Measurements from ENCODE around the gene ARHGAP24.
"Not testable (repeated sequence)": the region's sequence is repeated elsewhere in the genome, so short reads cannot be mapped to it uniquely, and the experiment has no call there.

The ARHGAP24 gene

DNA sequence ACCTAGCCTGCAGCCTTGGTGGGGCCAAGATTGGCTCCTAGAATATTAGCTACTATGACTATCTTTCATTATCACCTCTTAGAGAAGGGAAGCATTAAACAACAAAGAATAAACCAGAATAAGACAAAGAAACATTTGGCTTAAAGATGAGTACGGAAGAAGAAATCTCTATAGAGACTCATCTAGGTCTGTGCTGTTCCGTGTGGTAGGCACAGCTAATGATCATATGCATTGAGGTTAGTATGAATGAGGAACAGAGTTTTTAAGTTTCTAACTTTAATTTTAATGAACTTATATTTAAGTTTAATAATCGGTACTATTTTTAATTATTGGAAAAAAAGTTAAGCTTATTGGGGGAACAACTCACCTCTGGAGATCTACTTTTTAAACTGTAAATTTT is 24.6 kb downstream of the ARHGAP24 start:
- no peak for DNase-seq (ENCODE audit: low spot score in 2 of 2)
- Mint-ChIP-seq H3K9me3 (peaks cover 15% of the 10 kb centered on the region), H3K4me3 (no peak overlapping the region), H3K27ac (no peak overlapping the region), H3K36me3 (no peaks in the 10 kb centered on the region), H3K4me1 (no peaks in the 10 kb centered on the region)
- ATAC-seq, result no peak

DNA sequence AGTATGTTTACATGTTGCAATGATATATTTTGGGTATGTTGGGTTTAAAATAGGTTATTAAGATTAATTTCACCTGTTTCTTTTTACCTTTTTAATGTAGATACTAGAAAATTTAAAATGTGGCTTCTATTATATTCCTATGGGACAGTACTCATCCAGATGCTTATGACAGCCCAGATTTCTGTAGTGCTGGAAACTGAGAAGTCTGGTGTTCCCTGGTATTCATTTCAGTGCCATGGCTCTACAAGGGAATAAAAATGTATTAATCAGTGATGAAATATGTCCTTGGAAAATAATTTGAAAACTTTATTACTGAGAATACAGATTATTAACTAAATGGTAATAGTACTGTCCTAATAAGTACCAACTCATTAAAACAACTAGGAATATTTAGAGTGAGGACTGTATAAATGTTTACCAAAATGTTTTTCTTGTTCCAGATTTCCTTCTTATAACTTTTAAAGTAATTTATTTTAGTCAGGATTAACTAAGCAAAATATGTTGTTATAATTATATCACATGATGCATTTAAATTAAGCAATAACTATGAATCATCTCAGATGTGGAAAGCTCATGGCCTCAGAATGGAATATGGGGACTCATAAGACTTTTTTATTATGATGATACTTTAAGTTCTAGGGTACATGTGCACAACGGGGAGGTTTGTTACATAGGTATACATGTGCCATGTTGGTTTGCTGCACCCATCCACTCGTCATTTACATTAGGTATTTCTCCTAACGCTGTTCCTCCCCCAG is 25.3 kb downstream of the ARHGAP24 start:
- DNase-seq (ENCODE audit: low spot score in 2 of 2) (no peak), ATAC-seq (no peak)
- H3K4me3 Mint-ChIP-seq, result no peak overlapping the region
- no peaks in the 10 kb centered on the region for H3K36me3 Mint-ChIP-seq
- no peak overlapping the region for H3K27ac Mint-ChIP-seq
- H3K9me3 Mint-ChIP-seq, result peaks cover 14% of the 10 kb centered on the region
- H3K4me1 Mint-ChIP-seq, result no peaks in the 10 kb centered on the region

DNA sequence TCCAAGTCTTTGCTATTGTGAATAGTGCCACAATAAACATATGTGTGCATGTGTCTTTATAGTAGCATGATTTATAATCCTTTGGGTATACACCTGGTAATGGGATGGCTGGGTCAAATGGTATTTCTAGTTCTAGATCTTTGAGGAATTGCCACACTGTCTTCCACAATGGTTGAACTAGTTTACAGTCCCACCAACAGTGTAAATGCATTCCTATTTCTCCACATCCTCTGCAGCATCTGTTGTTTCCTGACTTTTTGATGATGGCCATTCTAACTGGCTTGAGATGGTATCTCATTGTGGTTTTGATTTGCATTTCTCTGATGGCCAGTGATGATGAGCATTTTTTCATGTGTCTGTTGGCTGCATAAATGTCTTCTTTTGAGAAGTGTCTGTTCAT is 26.2 kb downstream of the ARHGAP24 start:
- H3K36me3 Mint-ChIP-seq; DNase-seq (ENCODE audit: low spot score in 2 of 2); H3K27ac Mint-ChIP-seq; H3K4me1 Mint-ChIP-seq; H3K4me3 Mint-ChIP-seq; ATAC-seq: not testable (repeated sequence)
- peaks cover 13% of the 10 kb centered on the region for H3K9me3 Mint-ChIP-seq

DNA sequence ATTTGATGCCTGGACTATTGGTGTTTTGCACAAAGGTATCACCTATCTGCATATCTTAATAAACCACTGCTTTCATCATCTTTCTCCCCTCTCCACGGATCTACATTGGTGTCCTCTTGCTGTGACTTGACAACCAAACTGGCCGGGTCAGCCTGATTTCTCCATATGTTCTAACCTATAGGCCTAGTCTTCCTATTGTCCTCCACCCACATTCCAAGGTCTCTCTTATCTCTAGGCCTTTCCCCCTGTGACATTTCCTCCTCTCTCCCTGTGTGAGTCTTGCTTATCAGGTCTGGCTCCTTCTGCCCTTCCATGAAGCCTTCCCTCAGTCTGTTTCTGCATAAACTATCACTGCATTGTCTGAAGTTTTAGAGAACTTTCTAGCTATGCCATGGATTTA is 33.7 kb downstream of the ARHGAP24 start:
- no peak for DNase-seq (ENCODE audit: low spot score in 2 of 2)
- Mint-ChIP-seq H3K4me3 (no peak overlapping the region), H3K4me1 (no peaks in the 10 kb centered on the region), H3K27ac (no peak overlapping the region), H3K36me3 (no peaks in the 10 kb centered on the region), H3K9me3 (peaks cover 18% of the 10 kb centered on the region)
- ATAC-seq, result no peak

DNA sequence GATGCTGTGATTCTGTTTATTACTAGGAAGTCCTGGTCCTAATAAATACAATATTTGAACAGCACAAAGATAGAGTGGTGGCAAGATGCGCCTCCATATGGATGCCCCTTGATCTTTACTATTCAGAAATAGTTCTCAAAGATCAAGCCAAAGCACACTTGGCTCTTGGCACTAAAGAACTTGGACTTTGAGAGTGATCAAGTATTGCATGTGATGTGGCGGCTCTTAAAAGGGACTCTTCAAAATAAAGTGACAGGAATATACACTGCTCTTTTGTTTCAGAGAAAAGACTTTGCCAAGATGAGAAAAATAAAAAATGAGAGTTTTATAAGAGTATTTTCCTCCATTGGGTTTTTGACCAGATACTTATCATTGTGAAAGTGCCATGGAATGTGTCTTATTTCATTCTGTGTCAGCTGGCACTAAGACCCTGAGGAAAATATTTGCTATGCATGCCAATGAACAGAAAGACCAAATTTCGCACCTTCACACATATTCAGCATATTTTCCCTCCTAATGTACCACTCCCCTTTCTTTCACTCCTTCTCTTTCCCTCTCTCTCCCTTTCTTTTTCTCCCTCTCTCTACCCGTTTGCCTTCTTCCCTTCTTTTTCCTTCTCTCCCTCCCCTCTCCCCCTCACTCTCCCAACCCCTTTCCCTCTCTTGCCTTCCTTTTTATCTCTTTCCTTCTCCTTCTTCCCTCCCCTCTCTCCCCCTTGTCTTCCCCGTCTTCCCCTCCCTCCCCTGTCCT is 35.1 kb downstream of the ARHGAP24 start:
- Mint-ChIP-seq H3K9me3 (peaks cover 20% of the 10 kb centered on the region), H3K36me3 (no peaks in the 10 kb centered on the region), H3K4me1 (no peaks in the 10 kb centered on the region), H3K4me3 (no peak overlapping the region), H3K27ac (no peak overlapping the region)
- DNase-seq (ENCODE audit: low spot score in 2 of 2) (no peak), ATAC-seq (no peak)

DNA sequence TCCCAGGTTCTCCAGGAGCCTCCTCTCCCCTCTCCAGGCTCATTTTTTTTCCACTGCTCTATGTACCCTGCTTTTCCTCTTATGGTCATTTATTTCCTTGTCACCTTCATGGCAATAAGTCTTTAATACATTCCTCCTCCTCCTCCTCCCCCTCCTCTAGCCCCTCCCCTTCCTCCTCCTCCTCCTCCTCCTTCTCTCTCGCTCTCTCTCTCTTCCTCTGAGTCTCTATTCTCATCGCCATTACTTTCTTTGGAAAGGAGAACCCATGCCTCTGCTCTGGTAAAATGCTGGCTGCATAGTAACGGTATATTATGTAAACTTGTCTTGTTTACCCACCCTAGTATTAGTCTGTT is 35.7 kb downstream of the ARHGAP24 start:
- H3K36me3 Mint-ChIP-seq, result no peaks in the 10 kb centered on the region
- no peaks in the 10 kb centered on the region for H3K4me1 Mint-ChIP-seq
- H3K9me3 Mint-ChIP-seq, result peaks cover 16% of the 10 kb centered on the region
- no peak for DNase-seq (ENCODE audit: low spot score in 2 of 2)
- no peak overlapping the region for H3K4me3 Mint-ChIP-seq
- no peak for ATAC-seq
- H3K27ac Mint-ChIP-seq, result no peak overlapping the region

DNA sequence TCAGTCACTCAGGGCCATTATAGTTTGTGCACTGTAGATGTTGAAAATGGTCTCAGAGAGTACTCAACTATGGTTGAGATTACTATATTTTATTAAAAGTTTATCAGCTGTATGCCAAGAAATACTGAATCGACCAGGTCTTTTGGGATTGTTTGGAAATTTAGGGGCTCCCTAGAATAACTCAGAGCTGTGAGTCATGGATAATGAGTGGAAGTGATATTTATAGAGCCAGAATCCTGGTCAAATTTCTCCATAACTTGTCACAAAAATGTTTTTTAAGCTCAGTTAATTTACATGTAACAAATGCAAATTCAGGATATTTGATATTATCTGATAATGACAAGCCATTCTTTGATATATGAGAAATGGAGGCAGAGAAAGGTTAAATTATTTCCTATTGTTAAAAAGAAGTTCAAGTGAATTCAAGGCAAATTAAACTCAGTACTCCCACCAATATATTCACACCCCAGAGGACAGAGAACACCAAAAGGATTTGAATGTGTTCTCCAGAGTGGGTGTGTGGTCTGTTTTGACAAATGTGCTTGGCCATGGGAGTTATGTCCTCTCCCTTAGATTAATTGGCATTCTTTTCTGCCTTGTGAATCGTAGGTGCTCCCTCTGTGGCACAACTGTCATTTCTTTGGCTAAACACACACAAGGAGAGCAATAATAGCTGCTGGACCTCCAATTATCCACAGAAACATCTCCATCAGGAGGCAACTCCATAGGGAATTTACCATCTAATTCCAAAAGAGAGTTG is 37.7 kb downstream of the ARHGAP24 start:
- H3K27ac Mint-ChIP-seq, result no peak overlapping the region
- DNase-seq (ENCODE audit: low spot score in 2 of 2) (no peak), ATAC-seq (no peak)
- no peaks in the 10 kb centered on the region for H3K36me3 Mint-ChIP-seq
- H3K4me3 Mint-ChIP-seq, result no peak overlapping the region
- peaks cover 13% of the 10 kb centered on the region for H3K9me3 Mint-ChIP-seq
- no peaks in the 10 kb centered on the region for H3K4me1 Mint-ChIP-seq

DNA sequence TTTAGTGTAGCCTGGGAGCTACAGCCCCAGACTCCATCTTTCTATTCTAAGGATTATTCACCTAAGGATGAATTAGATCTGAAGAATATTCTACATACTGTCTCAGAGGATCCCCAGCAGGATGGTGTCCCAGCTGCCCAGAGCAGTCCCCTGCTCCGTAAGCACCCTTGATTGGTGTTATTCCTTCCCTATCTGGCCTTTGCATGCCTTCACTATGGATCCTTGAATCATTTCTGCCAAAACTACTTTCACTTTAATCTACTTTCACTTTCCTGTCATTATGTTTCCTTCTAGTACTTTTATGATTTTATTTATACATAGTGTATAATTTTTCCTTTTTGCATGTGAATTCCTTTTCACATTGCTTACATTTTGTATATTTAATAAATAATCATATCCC is 39.2 kb downstream of the ARHGAP24 start:
- Mint-ChIP-seq H3K4me1 (no peaks in the 10 kb centered on the region), H3K9me3 (peaks cover 9% of the 10 kb centered on the region), H3K4me3 (no peak overlapping the region), H3K36me3 (no peaks in the 10 kb centered on the region), H3K27ac (no peak overlapping the region)
- DNase-seq (ENCODE audit: low spot score in 2 of 2) (no peak), ATAC-seq (no peak)

DNA sequence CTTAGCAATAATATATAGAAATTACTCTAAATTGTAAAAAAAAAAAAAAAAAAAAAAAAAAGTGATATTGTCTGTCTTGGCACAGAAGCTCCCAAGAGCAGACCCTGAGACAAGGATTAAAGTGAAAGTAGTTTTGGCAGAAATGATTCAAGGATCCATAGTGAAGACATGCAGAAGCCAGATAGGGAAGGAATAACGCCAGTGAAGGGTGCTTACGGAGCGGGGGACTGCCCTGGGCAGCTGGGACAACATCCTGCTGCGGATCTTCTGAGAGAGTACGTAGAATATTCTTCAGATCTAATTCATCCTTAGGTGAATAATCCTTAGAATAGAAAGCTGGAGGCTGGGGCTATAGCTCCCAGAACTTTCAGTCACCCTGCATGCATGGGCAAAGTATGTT is 39.8 kb downstream of the ARHGAP24 start:
- DNase-seq (ENCODE audit: low spot score in 2 of 2) (no peak), ATAC-seq (no peak)
- Mint-ChIP-seq H3K27ac (no peak overlapping the region), H3K9me3 (peaks cover 9% of the 10 kb centered on the region), H3K4me3 (no peak overlapping the region), H3K4me1 (no peaks in the 10 kb centered on the region), H3K36me3 (no peaks in the 10 kb centered on the region)

DNA sequence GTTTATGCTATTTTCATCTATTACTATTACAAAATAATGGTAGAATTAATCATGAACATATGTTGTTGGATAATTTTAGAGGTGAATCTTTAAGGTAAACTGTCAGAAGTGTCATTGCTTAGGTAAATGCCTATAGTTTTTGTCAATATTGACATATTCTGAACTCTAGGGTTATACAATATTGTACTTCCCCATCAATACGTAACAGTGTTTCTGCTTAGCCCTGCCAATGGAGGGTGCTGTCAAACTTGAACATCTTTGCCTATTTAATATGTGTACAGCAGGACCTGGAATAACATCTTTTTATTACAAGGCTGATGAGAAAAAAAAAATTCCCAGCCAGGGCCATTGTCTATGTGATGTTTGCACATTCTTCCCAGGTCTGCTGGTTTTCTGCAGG is 40.8 kb downstream of the ARHGAP24 start:
- Mint-ChIP-seq H3K4me1 (no peaks in the 10 kb centered on the region), H3K27ac (no peak overlapping the region), H3K4me3 (no peak overlapping the region), H3K9me3 (peaks cover 12% of the 10 kb centered on the region), H3K36me3 (no peaks in the 10 kb centered on the region)
- no peak for ATAC-seq
- no peak for DNase-seq (ENCODE audit: low spot score in 2 of 2)

DNA sequence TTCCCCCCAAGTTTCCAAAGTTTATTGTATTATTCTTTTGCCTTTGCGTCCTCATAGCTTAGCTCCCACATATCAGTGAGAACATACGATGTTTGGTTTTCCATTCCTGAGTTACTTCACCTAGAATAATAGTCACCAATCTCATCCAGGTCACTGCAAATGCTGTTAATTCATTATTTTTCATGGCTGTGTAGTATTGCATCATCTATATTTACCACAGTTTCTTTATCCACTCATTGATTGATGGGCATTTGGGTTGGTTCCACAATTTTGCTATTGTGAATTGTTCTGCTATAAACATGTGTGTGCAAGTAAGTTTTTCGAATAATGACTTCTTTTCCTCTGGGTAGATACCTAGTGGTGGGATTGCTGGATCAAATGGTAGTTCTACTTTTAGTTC is 43.6 kb downstream of the ARHGAP24 start:
- ATAC-seq; H3K36me3 Mint-ChIP-seq; H3K4me3 Mint-ChIP-seq; H3K4me1 Mint-ChIP-seq; H3K27ac Mint-ChIP-seq; DNase-seq (ENCODE audit: low spot score in 2 of 2): not testable (repeated sequence)
- peaks cover 15% of the 10 kb centered on the region for H3K9me3 Mint-ChIP-seq

DNA sequence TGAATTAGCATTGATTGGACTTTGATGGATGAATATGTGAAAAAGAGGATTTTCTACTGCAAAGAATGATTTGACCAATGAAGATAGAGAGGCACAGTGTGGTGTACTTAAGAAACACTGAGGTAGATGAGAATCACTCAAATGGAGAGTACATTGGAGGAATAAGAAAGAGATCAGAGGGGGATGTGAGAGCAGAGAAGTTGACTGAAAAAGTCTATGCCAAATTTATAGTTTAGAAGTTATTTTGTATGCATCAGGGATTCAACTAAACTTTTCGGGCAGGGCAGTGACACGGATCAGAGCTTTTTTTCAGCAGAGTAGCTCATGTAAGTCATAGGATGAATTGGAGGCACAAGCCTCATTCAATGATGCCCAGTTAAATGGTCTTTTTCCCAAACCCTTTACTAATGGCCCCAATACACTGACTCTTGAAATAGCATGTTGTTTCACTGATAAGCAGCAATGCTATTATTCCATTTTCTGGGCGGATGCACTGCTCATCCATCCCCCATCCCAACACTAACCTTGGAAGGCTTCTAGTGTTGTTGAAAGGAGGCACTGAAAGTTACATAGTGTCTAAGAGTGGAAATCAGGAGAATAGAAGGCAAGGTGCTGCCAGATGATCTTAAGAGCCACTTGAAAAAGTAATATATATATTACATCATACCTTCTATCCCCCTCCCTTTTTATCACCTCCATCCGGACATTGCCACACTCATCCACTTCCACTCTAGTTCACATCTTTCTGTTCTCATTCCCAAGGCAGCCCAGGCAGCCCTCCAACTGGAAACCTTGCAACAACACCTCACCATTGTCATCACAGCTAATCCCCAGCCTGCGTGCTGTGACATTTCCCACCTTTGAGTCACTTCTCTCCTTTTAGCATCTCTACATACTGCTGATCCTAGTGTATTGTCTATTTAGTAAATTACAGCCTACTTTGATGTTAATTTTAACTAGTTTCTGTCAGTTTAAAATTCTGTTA is 46.1 kb downstream of the ARHGAP24 start:
- Mint-ChIP-seq H3K4me1 (no peaks in the 10 kb centered on the region), H3K4me3 (no peak overlapping the region), H3K36me3 (no peaks in the 10 kb centered on the region), H3K9me3 (peaks cover 9% of the 10 kb centered on the region), H3K27ac (no peak overlapping the region)
- DNase-seq (ENCODE audit: low spot score in 2 of 2) (no peak), ATAC-seq (no peak)

DNA sequence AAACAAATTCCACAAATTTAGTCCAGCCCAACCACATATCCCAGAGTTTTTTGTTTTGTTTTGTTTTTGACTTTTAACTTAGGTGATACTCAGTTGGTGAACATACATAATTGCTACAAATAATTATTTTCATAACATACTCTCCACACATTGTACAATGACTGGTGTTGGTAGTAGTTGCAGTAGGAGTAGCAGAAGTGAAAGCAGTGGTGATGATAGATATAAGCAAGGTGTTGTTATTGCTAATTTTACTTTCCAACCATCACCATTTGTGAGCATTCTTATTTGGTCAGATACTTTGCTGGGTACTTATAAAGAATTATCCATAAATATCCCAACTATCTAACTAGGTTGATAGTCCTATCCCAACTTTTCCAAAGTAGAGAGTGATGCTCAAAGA is 47.3 kb downstream of the ARHGAP24 start:
- Mint-ChIP-seq H3K4me3 (no peak overlapping the region), H3K27ac (no peak overlapping the region), H3K36me3 (no peaks in the 10 kb centered on the region), H3K4me1 (no peaks in the 10 kb centered on the region), H3K9me3 (peaks cover 9% of the 10 kb centered on the region)
- ATAC-seq (no peak), DNase-seq (ENCODE audit: low spot score in 2 of 2) (no peak)

DNA sequence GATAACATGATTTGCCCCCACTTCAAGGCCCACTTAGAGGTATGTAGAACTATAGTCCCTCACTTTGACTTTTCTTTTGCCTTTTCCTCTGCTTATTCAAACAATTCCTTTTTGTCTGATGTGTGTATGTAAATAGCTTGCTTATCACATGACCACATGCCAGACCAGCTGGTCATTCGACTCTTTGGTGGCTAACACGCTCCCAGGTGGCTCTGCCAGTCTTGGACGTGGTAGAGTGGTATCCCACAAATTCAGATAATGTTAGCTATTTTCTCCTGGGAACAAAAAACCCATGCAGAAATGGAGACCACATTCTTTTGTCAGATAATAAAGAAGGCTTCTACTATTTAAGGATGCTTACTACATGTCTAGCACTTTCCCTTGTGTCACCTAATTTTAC is 47.9 kb downstream of the ARHGAP24 start:
- no peak overlapping the region for H3K4me3 Mint-ChIP-seq
- DNase-seq (ENCODE audit: low spot score in 2 of 2) (no peak), ATAC-seq (no peak)
- no peak overlapping the region for H3K27ac Mint-ChIP-seq
- H3K36me3 Mint-ChIP-seq, result no peaks in the 10 kb centered on the region
- H3K9me3 Mint-ChIP-seq, result peaks cover 13% of the 10 kb centered on the region
- no peaks in the 10 kb centered on the region for H3K4me1 Mint-ChIP-seq

DNA sequence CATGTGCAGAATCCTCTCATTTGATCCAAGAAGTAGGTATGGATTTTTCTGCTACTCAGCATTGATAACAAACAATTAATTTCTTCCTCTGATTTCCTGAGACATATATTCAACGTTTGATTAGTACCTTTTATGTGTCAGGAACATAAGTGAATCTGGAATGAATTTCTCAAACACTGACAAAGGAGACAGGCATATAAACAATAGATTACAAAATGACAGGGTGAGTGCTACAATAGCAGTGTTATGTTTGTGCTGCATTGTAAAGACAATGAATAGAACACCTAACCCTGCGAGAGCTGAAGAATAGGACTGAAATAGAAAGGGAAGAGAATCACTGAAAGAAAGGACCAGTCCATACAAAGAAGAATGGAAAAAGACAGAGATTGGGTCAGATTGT is 52.9 kb downstream of the ARHGAP24 start:
- H3K27ac Mint-ChIP-seq, result no peak overlapping the region
- H3K4me1 Mint-ChIP-seq, result no peaks in the 10 kb centered on the region
- H3K9me3 Mint-ChIP-seq, result peaks cover 9% of the 10 kb centered on the region
- no peak overlapping the region for H3K4me3 Mint-ChIP-seq
- no peaks in the 10 kb centered on the region for H3K36me3 Mint-ChIP-seq
- DNase-seq (ENCODE audit: low spot score in 2 of 2) (no peak), ATAC-seq (no peak)
